Measurements from ENCODE around the gene OR2C3.
"Not testable (repeated sequence)": the region's sequence is repeated elsewhere in the genome, so short reads cannot be mapped to it uniquely, and the experiment has no call there.

OR2C3 gene

DNA sequence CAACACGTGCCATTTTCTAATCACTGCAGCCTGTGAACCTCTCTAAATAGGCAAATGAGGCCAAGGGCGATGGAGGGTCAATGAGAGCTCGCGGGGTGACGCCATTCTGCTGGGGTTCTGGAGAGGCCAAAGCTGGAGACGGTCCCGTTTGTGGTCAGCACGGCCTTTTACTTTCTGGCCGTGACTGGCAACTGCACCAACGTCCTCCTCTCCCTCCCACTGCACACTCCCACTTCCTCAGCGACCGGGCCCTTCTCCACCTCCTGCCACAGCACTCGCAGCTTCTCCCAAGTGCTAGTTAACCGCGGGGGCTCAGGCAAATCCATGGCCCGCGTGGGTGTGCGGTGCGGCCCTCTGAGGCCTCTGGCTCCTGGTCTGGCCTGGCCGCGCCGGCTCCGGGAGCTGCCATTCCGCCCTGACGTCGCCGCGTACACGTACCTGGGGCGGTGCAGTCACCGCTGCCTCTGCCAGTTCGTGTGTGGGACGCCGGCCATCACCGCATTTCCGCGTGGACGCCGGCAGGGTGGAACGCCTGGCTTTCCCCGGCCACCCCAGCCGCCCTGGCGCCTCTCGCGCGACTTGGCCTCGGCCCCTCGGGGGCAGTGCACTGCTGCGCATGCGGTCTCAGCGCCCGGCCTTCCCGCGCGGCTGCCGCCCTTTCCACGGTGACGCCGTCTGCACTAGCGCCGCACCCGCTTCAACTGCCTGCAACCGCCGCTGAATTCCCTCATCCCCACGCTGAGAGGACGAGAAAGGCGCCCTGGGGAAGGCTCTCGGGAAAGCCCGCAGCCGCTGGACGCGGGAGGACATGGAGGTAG, 18.2 kb downstream of the OR2C3 start:
- DNase-seq = no peak

DNA sequence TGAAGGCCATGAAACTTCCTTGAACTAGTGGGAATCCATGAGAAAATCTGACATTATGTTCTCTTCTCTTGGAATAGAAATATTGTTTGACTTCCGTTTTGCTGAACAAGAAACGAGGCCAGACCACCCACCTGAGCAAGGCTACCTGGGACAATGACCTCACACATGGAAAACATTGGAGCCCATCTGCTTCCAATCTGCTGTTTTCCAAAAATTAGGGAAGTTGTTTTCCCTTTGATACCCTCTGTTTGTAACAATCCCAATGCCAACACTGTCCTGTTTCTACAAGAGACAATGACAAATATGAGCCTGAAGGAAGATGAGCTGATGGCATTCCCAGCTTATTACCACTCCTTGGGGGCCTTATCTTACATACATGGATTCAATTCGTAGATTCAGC, 29.4 kb downstream of the OR2C3 start:
- no peak for DNase-seq

DNA sequence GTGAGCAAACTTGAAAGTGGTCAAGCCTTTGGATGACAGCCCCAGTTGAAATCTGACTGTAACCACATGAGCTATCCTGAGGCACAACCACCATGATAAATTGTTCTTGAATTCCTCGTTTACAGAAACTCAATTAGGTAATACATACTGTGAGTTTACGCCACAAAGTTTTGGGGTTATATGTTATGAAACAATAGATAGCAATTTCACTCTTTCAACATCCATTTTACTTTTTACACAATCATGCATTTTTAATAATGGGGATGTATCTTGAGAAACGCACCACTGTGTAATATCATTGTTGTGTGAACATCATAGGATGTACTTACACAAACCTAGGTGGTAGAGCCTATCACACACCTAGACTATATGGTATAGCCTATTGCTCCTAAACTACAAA, 35.4 kb downstream of the OR2C3 start:
- DNase-seq = no peak

DNA sequence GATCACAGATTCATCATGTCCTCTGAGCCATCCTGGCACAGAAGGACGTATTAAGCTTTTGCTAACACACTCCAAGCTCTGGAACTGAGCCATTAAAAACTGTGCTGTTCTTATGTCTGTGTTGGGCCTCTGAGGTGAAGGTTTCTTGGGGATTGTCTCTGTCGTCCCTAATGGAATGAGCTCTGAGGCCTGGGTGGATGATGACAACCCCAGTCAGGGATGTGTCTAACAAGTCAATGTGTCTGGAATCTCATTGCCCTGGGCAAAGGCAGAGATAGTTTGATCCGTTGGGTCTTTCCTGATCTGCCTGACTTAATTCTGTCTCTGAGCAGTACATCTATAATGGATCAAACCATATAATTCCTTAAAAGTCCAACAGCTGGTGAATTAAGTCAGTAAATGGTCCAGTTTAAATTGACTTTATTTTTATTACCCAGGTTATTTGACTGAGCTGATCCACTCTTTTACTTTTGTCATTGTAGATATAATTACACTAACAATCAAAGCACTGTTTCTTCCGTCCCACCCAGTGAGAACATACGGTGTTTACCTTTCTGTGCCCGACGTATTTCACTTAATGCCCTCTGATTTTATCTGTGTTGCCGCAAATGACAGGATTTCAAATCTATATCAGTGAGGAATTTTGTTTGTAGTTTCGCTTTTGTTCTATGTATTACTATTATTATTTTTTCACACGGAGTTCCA, 39.5 kb downstream of the OR2C3 start:
- no peak for DNase-seq

DNA sequence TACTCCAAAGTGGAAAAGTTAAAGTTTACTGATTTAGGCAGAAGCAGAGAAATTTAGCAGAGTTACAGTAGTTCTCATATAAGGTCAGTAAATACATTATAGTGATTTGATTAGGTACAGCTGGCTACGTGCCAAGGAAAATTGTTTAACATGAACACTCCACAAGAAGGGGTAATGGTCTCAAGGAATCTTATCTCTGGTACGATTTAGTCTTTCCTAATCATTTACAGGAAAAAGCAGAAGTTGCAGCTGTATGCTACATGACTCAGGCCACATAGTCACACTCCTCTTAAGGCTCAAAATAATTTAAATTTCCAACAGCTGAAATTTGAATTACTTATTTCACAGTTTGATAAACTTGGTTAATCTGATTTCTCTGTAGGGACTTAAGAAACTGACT, 41.5 kb downstream of the OR2C3 start:
- no peak for DNase-seq

DNA sequence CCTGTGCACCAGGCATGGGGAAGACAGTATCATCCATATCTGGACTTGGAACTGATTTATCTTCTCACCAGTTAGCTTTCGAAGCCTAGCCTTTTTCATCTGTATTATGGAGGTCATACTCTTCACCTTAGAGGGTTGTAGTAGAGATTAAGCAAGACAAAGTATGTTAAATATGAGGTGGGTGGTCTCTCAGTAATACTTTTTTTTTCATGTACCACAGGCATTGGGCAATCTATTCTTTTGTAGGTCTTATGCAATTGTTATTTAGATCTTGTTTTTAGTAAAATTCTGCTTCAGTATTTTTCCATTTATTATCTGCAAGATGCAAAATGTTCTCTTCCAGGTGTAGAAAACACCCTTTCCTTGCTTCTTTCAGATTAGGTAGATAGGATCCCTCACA, 43.1 kb downstream of the OR2C3 start:
- DNase-seq = no peak

DNA sequence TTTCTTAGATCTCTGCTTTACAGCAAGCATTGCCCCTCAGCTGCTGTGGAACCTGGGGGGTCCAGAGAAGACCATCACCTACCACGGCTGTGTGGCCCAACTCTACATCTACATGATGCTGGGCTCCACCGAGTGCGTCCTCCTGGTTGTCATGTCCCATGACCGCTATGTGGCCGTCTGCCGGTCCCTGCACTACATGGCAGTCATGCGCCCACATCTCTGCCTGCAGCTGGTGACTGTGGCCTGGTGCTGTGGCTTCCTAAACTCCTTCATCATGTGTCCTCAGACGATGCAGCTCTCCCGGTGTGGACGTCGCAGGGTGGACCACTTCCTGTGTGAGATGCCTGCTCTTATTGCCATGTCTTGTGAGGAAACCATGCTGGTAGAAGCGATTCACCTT, 44.9 kb downstream of the OR2C3 start:
- DNase-seq = no peak

DNA sequence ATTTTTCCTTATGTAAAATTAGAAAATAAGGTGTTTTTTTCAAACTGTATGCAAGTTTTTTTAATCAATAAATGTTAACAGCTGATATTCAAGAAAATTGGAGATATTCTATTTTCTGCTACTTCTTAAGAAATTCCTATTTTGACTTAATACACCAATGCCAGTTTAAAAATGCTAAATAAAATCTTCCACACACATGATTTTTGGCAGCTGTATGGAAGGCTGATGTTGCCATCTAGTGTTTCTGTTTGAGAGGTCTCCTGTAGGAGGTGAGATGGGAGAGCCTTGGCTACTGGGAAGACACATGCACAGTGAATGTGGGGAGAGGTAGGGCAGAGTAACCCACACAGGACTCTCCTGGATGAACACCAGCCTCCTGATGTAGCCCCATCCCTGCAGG, 49.2 kb downstream of the OR2C3 start:
- DNase-seq = no peak

DNA sequence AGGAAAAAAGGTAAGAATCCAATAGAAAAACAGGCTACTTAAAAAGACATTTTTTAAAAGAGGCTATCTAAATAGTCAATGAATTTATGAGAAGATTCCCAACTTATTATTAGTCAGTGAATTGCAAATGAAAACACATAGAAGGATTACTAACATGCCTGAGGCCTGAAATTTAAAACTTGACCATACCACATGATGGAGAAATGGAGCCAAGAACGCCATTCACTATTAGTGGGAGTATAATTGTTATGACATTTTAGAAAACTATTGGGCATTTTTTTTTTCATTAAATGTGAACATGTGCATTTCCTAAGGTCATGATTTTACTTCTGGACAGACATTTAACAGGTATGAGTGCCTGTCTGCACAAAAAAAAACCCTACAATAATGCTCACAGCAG, 53.5 kb downstream of the OR2C3 start:
- no peak for DNase-seq

DNA sequence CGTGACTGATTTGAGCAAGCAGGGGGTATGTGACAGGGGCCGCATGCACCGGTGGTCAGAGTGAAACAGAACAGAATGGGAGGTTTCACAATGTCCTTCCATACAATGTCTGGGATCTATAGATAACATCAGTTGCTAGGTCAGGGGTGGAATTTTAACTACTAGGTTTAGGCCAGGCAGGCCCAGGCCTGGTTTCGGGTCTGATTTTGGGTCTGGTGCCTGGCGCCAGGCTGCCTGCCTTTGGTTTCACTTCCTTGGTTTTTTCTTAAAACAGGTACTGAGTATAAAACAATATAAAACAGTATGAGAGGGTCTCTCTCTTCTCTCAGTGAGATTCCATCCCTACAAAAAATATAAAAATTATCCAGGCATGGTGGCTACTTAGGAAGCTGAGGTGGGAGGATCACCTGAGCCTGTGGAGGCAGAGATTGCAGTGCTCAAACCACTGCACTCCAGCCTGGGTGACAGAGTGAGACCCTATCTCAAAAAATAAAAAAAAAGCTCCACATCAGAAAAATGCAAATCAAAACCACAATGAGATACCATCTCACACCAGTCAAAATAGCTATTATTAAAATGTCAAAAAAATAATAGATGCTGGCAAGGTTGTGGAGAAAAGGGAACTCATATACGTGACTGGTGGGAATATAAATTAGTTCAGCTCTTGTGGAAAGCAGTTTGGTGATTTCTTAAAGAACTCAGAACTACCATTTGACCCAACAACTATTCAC, 59.7 kb downstream of the OR2C3 start:
- DNase-seq = not testable (repeated sequence)

DNA sequence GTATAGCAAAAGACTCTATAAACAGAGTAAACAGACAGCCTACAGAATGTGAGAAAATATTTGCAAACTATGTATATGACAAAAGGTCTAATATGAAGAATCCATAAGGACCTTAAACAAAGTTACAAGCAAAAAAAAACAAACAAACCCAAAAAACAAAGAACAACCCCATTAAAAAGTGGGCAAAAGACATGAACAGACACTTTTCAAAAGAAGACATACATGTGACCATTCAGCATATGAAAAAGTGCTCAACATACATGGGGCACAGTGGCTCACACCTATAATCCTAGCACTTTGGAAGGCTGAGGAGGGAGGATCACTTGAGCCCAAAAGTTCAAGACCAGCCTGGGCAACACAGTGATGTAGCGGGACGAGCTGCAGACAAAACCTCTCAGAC, 60.4 kb downstream of the OR2C3 start:
- no peak for DNase-seq

All from NCI-H446 treated with DMSO at 0.1 percent for 48 hours (cell line).